SKM-1 treated with dmso at 0.1 percent for 144 hours (cell line): Measurements from ENCODE around the gene IL1F10.
"Not testable (repeated sequence)": the region's sequence is repeated elsewhere in the genome, so short reads cannot be mapped to it uniquely, and the experiment has no call there.

Source experiments
- DNase-seq: peaks from one replicate; lab custom pipeline; 2025; ENCODE audit not compliant: unreplicated experiment; lab: John Stamatoyannopoulos, UW

Gene IL1F10

DNA sequence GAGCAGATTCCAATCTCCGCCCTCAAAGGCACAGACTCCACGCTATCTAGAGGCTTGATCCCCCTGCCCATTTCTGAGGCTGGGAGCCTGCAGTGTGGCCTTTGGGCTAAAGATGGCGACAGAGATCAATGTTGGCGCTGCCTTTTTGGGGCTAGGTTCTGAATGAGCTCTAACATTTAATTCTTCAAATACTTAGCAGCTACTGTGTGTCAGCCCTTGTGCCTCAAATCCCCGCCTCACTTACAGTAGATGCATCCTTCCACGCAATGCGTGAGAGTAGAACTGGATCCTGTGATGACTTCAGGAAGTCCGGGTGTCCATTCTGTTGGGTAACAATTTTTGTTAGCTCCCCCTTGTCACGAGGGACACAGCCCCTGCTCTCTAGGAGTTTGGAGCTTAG is 12.4 kb downstream of the IL1F10 start:
- DNase-seq: no peak

DNA sequence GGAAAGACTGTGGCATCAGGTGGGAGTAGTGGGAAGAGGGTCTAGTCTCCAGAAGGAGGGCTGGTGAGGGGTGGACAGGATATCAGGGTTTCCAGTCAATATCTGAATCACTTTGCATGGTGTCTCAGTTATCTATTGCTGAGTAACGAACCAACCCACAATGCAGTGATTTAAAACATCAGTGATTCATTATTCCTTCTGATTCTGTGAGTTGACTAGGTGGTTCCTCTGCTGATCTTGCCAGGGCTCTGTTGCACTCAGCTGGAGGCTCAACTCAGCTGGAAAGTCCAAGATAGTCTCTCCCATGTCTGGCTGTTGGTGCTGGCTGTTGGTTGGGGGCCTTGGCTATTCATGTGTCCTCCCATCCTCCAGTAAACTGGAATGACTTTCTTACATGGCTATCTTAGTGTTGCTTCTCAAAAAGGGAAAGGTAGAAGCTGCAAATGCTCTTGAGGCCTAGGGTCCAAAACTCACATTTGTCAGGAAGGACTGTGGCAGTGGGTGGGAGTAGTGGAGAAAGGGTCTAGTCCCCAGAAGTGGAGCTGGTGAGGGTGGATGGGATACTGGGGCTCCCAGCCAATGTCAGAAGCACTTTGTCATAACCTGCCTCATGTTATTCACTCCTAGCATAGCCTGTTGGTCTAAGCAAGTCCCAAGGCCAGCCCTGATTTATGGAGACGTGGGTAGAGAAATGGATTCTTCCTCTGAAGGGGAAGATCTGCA is 13.9 kb downstream of the IL1F10 start:
- no peak for DNase-seq

DNA sequence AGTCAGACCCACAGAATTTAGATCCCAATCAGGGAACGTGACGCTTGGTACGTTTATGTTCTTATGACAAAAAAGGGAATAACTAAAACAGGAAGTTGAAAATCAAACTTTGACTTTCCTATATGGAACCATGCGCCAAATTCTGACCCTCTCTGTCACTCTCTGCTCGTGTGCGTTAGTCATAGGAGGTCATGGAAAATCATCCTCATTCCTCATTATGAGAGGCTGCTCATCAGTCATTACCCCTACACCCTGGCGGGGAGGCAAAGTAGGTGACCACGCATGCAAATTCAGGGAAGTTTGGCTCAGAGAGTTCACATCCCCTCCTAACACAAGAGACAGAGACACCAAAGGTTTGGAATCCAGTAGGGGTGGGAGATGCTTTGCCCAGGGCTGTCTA is 15.5 kb downstream of the IL1F10 start:
- no peak for DNase-seq

DNA sequence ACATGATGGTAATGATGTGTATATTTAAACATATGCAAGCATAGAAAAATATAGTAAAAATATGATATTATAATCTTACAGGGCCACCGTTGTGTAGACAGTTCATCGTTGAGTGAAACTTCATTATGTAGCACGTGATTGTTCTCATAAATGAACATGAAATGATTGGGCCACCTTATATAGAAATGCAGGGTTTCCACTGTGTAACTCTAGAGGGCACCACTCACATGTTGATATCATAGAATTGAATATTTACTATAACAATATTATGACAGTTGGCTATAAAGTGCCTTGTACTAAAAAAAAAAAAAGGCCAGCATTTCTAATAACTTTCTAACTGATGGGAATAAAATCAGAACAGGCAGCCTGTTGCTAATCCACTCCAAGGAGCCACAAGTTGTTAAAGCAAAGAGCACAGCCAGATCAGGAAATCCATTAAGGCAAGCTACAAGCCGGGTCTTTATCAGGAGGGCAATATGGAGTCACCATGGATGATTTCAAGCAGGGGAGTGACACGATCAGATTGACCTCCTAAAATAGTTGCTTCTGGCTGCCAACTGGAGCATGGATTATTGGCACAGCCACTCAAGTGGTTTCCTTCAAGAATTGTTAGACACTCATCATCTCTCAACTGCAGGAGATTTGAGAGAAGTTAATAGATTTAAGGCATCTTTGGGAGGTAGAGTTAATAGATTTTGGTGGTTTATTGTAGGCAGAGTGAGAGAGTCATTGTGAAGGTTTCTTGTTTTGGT is 16.7 kb downstream of the IL1F10 start:
- no peak for DNase-seq

DNA sequence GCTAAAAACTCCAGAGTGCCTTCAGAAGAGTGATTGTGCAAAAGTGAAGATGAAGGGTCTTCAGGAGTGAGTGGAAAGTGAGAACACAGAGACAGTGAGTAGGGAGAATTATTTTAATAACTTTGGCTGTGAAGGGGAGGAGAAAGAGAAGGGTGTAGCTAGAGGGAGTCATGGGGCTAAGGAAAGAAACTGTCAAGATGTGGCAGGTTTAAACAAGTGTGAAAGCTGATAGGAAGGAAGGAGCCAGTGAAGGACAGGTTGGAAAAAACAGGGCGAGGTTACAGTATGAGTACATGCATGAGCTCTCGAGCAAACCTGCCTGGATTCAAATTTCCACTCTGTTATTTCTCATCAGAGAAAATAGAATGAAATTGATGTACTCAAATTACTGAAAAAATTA is 17.8 kb downstream of the IL1F10 start:
- no peak for DNase-seq

DNA sequence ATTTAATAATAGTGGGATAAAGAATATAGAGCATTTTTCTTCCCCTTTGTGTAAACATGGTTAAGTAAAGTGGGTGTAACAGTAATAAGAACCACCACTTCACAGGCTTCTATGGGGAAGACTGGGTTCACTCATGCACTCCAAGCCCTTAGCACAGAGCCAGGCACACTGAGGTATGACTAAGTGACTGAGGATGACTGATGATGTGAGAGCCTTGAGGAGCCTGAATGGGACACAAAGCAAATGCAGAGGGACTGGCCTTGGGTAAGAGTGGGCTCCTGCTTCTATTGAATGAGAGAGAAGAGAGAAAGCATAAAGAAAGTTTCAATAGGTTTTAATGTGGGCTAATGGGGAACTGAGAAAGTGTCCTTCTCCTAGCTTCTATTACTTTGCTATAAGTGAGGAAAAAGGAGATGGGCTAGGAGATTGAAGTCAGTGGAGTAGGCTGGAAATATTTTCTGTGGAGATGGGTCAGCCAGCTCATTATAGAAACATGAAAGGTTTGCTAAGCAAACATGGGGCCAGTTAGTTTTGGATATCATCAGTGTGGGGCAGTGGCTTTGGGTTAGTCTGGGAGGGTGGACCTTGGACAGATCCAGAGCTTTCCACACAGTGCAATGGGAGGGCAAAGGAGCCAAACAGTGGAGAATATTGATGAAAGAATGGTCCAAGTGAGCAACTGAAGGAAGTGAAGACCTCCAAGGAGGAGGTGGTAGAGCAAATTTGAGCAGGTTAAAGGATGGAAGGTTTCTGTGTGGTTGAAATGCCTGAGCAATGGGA is 20.6 kb downstream of the IL1F10 start:
- no peak for DNase-seq

DNA sequence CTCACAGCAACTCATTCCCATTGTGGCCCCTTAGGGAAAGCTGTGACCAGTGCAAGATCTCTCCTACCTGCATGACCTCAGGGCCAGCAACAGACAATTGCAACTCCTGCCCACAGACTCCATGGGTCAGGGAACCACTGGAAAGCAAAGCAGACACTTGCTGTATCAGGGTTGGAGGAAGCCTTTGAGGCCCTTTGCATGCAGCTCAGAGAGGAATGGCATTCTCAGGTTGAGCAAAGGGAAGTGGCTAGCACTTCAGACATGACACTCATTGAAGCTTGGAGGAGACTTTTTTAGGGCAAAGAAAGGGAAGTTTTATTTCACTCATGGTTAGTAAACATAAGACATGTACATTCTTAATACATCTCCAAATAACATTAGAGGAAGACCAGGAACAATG is 22.1 kb downstream of the IL1F10 start:
- peak; percentile 52 for DNase-seq

DNA sequence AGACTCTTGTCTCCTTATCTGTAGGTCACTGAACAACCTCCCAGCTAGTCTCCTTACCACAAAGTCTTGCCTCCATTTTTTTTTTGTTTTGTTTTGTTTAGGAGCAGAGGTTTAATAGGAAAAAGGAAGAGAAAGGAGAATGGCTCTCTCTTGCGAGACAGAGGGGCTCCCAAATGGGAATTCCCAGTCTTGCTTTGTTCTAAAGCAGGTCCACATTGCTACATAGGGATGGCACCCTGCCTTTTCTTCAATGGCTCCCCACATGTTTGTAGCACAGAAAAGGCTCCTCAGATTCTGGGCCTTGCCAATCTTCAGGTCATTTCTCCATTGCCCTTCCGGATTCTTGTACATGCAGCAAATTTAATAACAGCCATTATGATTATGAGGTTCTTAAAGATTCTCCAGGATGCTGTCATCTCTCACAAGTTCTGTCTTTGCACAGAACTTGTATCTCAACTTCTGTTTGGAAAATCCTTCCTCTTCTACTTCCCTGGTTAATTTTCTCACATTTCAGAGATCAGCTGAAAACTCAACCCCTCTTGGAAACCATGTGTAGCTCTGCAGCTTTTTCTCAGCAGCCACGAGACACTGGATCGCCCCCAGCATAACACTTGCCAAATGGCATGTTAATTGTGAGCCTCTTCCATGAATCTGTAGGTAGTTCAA is 23.6 kb downstream of the IL1F10 start:
- no peak for DNase-seq

DNA sequence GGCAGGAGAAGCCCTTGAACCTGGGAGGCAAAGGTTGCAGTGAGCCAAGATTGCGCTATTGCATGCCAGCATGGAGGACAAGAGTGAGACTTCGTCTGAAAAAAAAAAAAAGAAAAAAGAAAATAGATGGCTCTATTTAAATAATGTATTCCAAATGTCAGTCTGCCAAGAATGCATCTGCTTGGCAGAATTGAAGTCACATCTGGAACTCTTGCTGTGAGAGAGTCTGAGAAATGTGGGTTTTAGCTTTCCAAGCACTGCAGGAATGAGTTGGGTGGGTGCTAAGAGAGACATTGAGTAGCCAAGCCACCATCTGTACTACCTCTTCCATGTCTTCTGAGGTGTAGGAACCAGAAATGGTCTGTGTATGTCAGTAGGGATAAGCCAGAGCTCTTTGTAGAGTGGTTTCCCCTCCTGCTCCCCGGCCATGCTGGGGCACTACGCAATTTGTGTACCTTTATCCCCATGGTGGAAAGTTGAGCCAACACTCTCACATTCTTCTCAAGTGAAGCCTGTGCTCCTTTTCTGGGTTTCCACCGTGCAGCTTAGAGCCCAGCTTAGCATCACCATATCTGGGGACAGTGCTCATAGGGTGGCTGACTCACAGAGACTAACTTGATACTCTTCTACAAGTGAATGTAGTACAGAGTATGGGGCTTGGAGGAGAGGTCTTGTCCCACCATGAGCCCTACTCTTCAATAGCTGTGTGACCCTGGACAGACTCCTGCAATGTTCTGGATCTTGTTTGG is 25.3 kb downstream of the IL1F10 start:
- DNase-seq: no peak

DNA sequence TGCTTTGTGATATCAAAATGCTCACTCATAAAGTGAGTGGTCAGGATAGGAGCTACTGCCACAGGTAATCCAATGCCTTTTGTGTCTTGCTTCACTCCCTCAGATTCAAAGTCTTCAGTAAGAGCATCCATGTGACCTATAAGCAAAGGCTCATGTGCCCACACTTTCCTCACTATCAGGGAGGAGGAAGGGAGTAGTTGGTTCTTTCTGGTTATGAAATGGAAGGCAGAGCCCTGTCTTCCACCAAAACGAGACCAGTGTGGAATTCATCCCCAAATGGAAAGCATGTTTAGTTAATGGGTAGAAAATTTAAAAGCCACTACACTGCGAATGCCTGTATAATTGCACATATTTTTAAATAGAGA is 25.8 kb downstream of the IL1F10 start:
- no peak for DNase-seq

DNA sequence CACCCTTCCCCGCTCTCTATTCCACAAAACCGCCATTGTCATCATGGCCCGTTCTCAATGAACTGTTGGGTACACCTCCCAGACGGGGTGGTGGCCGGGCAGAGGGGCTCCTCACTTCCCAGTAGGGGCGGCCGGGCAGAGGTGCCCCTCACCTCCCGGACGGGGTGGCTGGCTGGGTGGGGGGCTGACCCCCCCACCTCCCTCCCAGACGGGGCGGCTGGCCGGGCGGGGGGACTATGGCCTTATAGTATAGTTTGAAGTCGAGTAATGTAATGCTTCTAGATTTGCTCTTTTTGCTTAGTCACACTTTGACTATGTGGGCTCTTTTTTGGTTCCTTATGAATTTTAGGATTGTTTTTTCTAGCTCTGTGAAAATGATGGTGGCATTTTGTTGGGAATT is 28.5 kb downstream of the IL1F10 start:
- not testable (repeated sequence) for DNase-seq

DNA sequence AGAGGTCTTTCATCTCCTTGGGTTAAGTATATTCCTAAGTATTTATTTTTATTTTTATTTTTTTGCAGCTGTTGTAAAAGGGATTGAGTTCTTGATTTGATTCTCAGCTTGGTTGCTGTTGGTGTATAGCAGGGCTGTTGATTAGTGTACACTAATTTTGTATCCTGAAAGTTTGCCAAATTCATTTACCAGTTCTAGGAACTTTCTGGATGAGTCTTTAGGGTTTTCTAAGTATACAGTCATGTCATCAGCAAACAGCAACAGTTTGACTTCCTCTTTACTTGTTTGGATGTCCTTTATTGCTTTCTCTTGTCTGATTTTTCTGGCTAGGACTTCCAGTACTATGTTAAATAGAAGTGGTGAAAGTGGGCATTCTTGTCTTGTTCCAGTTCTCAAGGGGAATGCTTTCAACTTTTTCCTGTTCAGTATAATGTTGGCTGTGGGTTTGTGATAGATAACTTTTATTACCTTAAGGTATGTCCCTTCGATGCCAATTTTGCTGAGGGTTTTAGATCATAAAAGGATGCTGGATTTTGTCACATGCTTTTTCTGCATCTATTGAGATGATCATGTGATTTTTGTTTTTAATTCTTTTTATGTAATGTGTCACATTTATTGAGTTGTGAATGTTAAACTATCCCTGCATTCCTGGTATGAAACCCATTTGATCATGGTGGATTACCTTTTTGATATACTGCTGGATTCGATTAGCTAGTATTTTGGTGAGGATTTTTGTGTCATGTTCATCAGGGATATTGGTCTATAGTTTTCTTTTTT is 29.3 kb downstream of the IL1F10 start:
- DNase-seq: not testable (repeated sequence)

DNA sequence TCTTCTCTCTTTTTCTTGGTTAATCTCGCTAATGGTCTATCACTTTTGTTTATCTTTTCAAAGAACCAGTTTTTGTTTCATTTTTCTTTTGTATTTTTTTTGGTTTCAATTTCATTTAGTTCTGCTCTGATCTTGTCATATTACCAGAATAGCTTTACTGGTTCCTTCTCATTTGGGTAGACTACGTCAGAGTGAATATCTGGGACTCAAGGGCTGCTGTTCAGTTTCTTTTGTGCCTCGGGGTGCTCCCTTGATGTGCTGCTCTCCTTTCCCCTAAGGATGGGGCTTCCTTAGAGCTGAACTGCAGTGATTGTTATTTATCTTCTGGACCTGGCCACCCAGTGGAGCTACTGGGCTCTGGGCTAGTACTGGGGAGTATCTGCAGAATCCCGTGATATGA is 30.3 kb downstream of the IL1F10 start:
- DNase-seq: no peak

DNA sequence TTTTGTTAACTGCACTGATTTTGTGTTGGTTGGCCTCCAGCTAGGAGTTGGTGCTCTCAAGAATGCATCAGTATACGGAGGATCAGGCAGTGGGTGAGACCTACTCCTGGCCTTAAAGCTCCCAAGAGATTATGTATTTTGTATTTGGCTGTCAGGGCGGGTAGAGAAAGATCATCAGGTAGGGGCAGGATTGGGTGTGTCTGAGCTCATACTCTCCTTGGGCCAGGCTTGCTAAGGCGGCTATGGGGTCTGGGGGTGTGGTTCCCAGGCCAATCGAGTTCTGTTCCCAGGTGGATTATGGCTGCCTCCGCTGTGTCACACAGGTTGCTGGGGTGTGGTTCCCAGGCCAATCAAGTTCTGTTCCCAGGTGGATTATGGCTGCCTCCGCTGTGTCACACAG is 30.8 kb downstream of the IL1F10 start:
- no peak for DNase-seq

DNA sequence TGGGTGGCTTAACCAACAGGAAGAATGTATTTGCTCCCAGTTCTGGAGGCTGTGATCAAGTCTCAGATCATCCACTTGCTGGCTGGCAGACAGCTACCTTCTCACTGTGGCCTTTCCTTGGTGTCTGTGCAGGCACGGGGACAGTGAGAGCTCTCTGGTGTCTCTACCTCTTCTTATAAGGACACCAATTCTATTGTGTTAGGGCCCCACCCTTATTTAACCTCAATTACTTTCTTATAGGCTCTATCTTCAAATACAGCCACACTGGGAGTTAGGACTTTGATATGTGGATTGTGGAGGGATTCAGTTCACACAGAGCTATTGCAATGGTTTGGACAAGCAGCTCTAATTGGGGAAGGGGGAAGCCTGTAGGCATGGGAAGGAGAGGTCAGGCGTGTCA is 34.4 kb downstream of the IL1F10 start:
- DNase-seq: no peak

DNA sequence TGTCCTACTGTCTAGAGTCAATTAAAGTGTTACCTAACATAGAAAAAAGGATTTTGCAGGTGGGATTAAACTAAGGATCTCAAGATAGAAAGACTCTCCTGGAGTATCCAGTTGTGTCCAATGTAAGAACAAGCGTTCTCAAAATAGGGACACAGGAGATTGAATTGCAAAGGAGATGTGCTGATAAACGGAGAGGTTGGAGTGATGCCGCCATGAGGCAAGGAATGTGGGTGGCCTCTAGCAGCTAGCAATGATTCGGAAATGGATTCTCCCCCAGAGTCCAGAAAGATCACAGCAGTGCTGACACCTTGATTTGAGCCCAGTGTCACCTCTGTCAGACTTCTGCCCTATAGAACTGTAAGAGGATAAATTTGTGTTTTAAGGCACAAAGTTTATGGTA is 35.5 kb downstream of the IL1F10 start:
- no peak for DNase-seq

DNA sequence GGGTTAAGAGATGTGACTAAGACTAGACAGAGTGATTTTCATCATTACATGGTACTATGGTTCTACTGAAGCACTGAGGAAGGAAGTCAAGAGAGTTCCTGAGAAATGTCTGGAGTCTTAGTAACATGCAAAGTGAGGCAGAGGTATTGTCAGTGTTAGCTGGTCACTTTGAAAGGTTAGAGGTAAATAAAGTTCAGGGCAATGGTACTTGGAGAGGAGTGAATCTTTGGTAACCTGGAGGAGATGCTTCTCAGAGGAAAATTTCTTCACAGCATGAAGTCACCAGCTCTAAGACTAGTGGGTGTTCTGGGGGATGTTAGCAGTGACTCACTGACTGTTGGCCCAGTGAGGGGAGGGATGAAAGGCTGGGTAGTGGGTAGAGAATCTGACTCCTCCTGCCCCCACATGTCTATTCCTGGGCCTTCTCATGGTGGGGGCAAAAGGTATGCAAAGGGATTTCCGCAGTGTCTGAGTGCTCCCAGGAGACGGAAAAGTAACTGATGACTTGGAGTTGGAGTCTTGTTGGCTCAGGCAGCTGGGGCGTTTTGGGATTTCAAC is 36.4 kb downstream of the IL1F10 start:
- DNase-seq: no peak

DNA sequence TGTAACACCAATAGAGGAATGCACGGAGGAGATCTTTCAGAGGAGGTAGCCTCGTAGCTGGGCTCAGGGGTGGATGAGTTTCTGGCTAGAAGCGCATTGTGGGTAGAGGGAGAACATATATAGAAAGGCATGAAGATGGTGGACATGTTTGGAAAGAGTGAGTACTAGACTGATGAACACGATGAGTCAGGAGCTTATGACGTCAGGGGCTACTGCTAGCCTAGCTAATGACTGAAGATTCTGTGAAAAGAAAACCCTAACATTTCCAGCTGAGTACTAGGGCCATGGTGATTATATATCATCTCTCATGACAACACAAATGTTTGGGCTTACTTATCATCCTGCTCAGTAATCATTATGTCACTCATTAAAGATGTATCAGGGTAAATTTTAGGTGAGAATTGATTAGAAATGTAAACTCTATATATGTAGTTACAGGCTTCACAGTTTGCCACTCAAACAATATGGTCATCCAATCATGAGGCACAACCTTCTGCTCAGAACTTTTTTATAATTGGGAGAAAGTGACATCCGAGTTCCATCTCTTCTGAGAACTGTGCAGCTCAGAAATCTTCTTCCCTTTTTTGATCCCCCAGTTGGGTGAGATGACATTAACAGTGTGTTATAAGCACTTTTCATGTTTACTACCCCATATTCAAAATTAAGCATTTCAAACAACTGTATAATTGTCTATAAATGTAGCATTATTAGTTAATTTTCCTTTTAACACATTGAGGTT is 37.4 kb downstream of the IL1F10 start:
- no peak for DNase-seq

DNA sequence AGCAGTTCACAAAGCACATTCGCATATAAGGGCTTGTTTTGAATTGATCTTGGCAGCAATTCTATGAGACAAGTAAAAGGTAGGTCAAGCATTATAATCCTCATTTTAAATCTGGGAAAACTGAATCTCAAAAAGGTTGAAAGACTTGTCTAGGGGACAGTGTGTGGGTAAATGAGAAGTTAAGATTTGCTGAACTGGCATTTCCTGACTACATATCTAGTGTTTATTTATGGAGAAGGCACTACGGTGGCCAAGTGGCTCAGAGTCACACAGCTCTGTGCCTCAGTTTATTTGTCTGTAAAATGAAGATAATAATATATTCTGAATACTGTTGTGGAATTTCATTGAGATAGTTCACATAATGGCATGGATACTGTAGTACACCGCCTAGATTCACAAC is 43.4 kb downstream of the IL1F10 start:
- no peak for DNase-seq
